ENCODE data around the gene RING1. TPM values are rescaled to one million over a fixed set of nuclear protein-coding genes. Genes with fewer than 3 reads are reported as not detected.

Gene RING1
- total RNA-seq, 4 donors from 2014 or later = 1.8 to 66.9 (median 30.1) TPM

- no peaks in the 10 kb centered on the region for H3K36me3 ChIP-seq
- no peaks in the 10 kb centered on the region for H3K4me1 ChIP-seq
- peak overlapping the region; percentile 92 to 95 for H3K27ac ChIP-seq
- intact Hi-C loops (cut with DNase I; ENCODE audit: low total_unique reads) = loop anchor here (5.0 kb wide), 1 partner anchor 88 kb away; no protein-coding TSS in a partner anchor
- no peaks in the 10 kb centered on the region for H3K9me3 ChIP-seq
- no peaks in the 10 kb centered on the region for H3K27me3 ChIP-seq
- peak overlapping the region; percentile 49 to 66 for H3K4me3 ChIP-seq
- no peak for TF ChIP-seq CTCF (IDR thresholded peaks at IDR 0.05)
- TF ChIP-seq POLR2A (IDR thresholded peaks at IDR 0.05) = no peak
- peak; percentile 26 to 27 for DNase-seq
These were observed 41.7 kb downstream of the RING1 start for GRCh38 chr6:33249732-33250630.

GRCh38 chr6:33250731-33251130 is 42.4 kb downstream of the RING1 start:
- Histone ChIP-seq H3K4me3 (no peak overlapping the region), H3K27ac (peak overlapping the region in 1 of 2 donors; percentile 92), H3K9me3 (no peaks in the 10 kb centered on the region), H3K36me3 (no peaks in the 10 kb centered on the region), H3K4me1 (no peaks in the 10 kb centered on the region), H3K27me3 (no peaks in the 10 kb centered on the region)
- intact Hi-C loops (cut with DNase I; ENCODE audit: low total_unique reads) = no loop called here
- no peak for DNase-seq
- TF ChIP-seq CTCF (IDR thresholded peaks at IDR 0.05) = no peak
- no peak for TF ChIP-seq POLR2A (IDR thresholded peaks at IDR 0.05)

GRCh38 chr6:33251395-33252012 is 43.2 kb downstream of the RING1 start:
- H3K36me3 ChIP-seq = no peaks in the 10 kb centered on the region
- H3K9me3 ChIP-seq = no peaks in the 10 kb centered on the region
- no peak overlapping the region for H3K4me3 ChIP-seq
- no peaks in the 10 kb centered on the region for H3K27me3 ChIP-seq
- DNase-seq = no peak
- no peak for TF ChIP-seq POLR2A (IDR thresholded peaks at IDR 0.05)
- TF ChIP-seq CTCF (IDR thresholded peaks at IDR 0.05) = no peak
- intact Hi-C loops (cut with DNase I; ENCODE audit: low total_unique reads) = no loop called here
- no peaks in the 10 kb centered on the region for H3K4me1 ChIP-seq
- H3K27ac ChIP-seq = no peak overlapping the region

GRCh38 chr6:33252759-33253158 is 44.5 kb downstream of the RING1 start:
- Histone ChIP-seq H3K4me3 (no peak overlapping the region), H3K27ac (no peak overlapping the region), H3K36me3 (no peaks in the 10 kb centered on the region), H3K9me3 (no peaks in the 10 kb centered on the region), H3K27me3 (no peaks in the 10 kb centered on the region), H3K4me1 (no peaks in the 10 kb centered on the region)
- DNase-seq = no peak
- TF ChIP-seq POLR2A (IDR thresholded peaks at IDR 0.05) (no peak), CTCF (IDR thresholded peaks at IDR 0.05) (no peak)
- intact Hi-C loops (cut with DNase I; ENCODE audit: low total_unique reads) = no loop called here

- Histone ChIP-seq H3K27me3 (no peaks in the 10 kb centered on the region), H3K4me1 (no peaks in the 10 kb centered on the region), H3K27ac (no peak overlapping the region), H3K9me3 (no peaks in the 10 kb centered on the region), H3K4me3 (no peak overlapping the region), H3K36me3 (no peaks in the 10 kb centered on the region)
- intact Hi-C loops (cut with DNase I; ENCODE audit: low total_unique reads) = no loop called here
- no peak for TF ChIP-seq POLR2A (IDR thresholded peaks at IDR 0.05)
- no peak for DNase-seq
These were observed 46.3 kb downstream of the RING1 start for GRCh38 chr6:33254591-33254990.

Data from uterus (tissue), 4 donors.